ENCODE data around the gene TRAF2.

GRCh38 chr9:136974817-136975535 lies 88.7 kb downstream of the TRAF2 start:
- TF ChIP-seq RAD21 (IDR thresholded peaks at IDR 0.05; ENCODE audit: low read length) (no peak), RCOR1 (IDR thresholded peaks at IDR 0.05; ENCODE audit: insufficient replicate concordance, low read length) (no peak), CTCF (conservative IDR thresholded peaks at IDR 0.05; ENCODE audit: low read depth, low read length) (no peak), MAZ (IDR thresholded peaks at IDR 0.05; ENCODE audit: borderline replicate concordance, low read depth, low read length) (no peak), POLR2A (IDR thresholded peaks at IDR 0.05; ENCODE audit: low read depth, low read length) (no peak), ELK1 (IDR thresholded peaks at IDR 0.05; ENCODE audit: borderline replicate concordance, low read depth, low read length) (no peak), CHD1 (IDR thresholded peaks at IDR 0.05; ENCODE audit: low read depth, low read length) (no peak), NFE2L2 (IDR thresholded peaks at IDR 0.05; ENCODE audit: low read depth, low read length) (no peak), RFX5 (IDR thresholded peaks at IDR 0.05; ENCODE audit: low read depth, low read length) (no peak), USF2 (IDR thresholded peaks at IDR 0.05; ENCODE audit: low read depth, low read length) (no peak)
